ENCODE results near the gene EGR4. TPM values are rescaled to one million over a fixed set of nuclear protein-coding genes. Genes with fewer than 3 reads are reported as not detected.
A peak's percentile ranks its signal among the peaks of the same experiment; 100 is the strongest.

Gene EGR4
- total and polyA plus RNA-seq, 4 donors: 0.02 TPM; not detected in 3

DNA sequence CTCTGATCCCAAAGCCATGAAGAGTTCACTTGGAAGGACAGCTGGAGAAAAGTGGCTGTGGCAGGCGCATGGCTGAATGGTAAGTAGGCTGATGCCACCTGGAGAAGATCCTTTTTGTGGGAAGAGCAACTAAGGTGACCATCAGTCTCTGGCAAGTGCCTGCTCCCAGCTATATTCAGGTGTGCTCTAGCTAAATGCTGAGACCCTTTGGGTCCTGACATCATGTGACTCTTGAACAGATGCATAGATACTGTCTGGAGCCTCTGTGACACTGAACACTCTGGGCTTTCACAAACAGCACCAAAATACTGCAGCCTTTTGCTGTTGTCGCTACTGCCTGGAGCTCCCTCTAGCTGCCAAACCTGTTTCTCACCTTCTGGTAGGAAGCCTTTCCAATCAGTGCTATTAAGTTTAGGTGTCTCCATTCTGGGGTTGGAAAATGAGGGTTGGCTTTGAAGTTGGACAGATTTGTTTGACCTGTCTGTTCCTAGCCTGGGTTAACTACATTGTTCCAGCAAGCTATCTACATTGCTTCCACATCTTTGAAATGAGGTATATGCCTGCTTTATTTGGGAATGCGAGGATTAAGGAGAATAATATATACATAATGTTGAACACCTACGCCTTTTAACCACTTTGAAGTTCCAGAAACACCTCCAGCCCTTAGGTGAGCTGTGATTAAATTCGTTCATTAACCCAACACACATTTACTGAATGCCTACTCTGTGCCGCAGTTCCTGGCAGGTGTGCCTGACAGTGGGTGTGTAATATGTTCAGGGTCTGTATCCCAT lies 3.1 kb downstream of the EGR4 start:
- Histone ChIP-seq H3K27me3 (ENCODE audit: control insufficient read depth in 4 of 4, insufficient read depth in 4 of 4, low read length in 3 of 4) (peaks cover 0 to 29% (median 15%) of the 10 kb centered on the region in 4 donors), H3K4me3 (ENCODE audit: low read depth in 1 of 3, low read length in 3 of 3) (no peak overlapping the region), H3K36me3 (ENCODE audit: control insufficient read depth in 4 of 4, insufficient read depth in 3 of 4, low read depth in 1 of 4, low read length in 3 of 4) (no peaks in the 10 kb centered on the region), H3K4me1 (ENCODE audit: control insufficient read depth in 4 of 4, insufficient read depth in 4 of 4, low read length in 3 of 4) (peaks cover 6 to 17% (median 13%) of the 10 kb centered on the region in 4 donors), H3K9ac (ENCODE audit: low read depth in 1 of 2, low read length in 2 of 2) (no peak overlapping the region), H3K27ac (ENCODE audit: low read depth in 1 of 2, low read length in 2 of 2) (no peak overlapping the region), H3K9me3 (ENCODE audit: control insufficient read depth in 4 of 4, low read length in 3 of 4) (peaks cover 0 to 3% (median 0%) of the 10 kb centered on the region in 4 donors)
- 58% methylated on average over 6 of the region's 6 CpGs for WGBS
- DNase-seq (ENCODE audit: low spot score): no peak
- no peak for TF ChIP-seq TAF1 (conservative IDR thresholded peaks at IDR 0.05)
- TF ChIP-seq HNF4G (IDR thresholded peaks at IDR 0.05): no peak
- TF ChIP-seq GABPA (IDR thresholded peaks at IDR 0.05 in 1 of 2, conservative IDR thresholded peaks at IDR 0.05 in 1 of 2): no peak
- TF ChIP-seq NR2F2 (IDR thresholded peaks at IDR 0.05): no peak
- TF ChIP-seq, protein P1, sequence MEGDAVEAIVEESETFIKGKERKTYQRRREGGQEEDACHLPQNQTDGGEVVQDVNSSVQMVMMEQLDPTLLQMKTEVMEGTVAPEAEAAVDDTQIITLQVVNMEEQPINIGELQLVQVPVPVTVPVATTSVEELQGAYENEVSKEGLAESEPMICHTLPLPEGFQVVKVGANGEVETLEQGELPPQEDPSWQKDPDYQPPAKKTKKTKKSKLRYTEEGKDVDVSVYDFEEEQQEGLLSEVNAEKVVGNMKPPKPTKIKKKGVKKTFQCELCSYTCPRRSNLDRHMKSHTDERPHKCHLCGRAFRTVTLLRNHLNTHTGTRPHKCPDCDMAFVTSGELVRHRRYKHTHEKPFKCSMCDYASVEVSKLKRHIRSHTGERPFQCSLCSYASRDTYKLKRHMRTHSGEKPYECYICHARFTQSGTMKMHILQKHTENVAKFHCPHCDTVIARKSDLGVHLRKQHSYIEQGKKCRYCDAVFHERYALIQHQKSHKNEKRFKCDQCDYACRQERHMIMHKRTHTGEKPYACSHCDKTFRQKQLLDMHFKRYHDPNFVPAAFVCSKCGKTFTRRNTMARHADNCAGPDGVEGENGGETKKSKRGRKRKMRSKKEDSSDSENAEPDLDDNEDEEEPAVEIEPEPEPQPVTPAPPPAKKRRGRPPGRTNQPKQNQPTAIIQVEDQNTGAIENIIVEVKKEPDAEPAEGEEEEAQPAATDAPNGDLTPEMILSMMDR (IDR thresholded peaks at IDR 0.05; ENCODE audit: low read depth, low read length, missing input control): peak; percentile 40
- TF ChIP-seq, protein P2, sequence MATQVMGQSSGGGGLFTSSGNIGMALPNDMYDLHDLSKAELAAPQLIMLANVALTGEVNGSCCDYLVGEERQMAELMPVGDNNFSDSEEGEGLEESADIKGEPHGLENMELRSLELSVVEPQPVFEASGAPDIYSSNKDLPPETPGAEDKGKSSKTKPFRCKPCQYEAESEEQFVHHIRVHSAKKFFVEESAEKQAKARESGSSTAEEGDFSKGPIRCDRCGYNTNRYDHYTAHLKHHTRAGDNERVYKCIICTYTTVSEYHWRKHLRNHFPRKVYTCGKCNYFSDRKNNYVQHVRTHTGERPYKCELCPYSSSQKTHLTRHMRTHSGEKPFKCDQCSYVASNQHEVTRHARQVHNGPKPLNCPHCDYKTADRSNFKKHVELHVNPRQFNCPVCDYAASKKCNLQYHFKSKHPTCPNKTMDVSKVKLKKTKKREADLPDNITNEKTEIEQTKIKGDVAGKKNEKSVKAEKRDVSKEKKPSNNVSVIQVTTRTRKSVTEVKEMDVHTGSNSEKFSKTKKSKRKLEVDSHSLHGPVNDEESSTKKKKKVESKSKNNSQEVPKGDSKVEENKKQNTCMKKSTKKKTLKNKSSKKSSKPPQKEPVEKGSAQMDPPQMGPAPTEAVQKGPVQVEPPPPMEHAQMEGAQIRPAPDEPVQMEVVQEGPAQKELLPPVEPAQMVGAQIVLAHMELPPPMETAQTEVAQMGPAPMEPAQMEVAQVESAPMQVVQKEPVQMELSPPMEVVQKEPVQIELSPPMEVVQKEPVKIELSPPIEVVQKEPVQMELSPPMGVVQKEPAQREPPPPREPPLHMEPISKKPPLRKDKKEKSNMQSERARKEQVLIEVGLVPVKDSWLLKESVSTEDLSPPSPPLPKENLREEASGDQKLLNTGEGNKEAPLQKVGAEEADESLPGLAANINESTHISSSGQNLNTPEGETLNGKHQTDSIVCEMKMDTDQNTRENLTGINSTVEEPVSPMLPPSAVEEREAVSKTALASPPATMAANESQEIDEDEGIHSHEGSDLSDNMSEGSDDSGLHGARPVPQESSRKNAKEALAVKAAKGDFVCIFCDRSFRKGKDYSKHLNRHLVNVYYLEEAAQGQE (IDR thresholded peaks at IDR 0.05): peak; percentile 81
- TF ChIP-seq YY1 (IDR thresholded peaks at IDR 0.05): no peak
- TF ChIP-seq SP1 (IDR thresholded peaks at IDR 0.05): no peak
- TF ChIP-seq RAD21 (IDR thresholded peaks at IDR 0.05): peak; percentile 24 to 54

DNA sequence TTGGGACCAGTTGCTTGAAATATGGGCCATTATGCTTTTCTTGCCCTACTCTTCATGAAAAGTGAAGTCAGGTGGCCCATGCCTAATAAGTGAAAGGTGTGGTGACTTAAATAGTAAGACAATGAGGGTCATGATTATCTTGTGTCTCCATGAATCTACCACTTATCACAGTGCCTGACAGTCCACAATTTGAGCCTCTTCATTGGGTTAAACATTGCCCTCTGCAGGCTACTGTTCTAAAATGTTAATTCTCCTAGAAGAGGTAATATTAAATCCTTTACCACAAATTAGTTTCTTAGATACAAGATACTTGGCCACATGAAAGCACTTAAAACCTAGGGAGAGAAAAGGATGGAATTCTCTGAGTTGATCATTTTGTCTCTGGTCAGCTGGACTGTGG lies 4.0 kb downstream of the EGR4 start:
- no peak for DNase-seq (ENCODE audit: low spot score)
- Histone ChIP-seq H3K27ac (ENCODE audit: low read depth in 1 of 2, low read length in 2 of 2) (no peak overlapping the region), H3K36me3 (ENCODE audit: control insufficient read depth in 4 of 4, insufficient read depth in 3 of 4, low read depth in 1 of 4, low read length in 3 of 4) (no peaks in the 10 kb centered on the region), H3K9ac (ENCODE audit: low read depth in 1 of 2, low read length in 2 of 2) (no peak overlapping the region), H3K27me3 (ENCODE audit: control insufficient read depth in 4 of 4, insufficient read depth in 4 of 4, low read length in 3 of 4) (peaks cover 0 to 21% (median 12%) of the 10 kb centered on the region in 4 donors), H3K4me1 (ENCODE audit: control insufficient read depth in 4 of 4, insufficient read depth in 4 of 4, low read length in 3 of 4) (peaks cover 6 to 24% (median 17%) of the 10 kb centered on the region in 4 donors), H3K9me3 (ENCODE audit: control insufficient read depth in 4 of 4, low read length in 3 of 4) (peaks cover 0 to under 1% (median 0%) of the 10 kb centered on the region in 4 donors), H3K4me3 (ENCODE audit: low read depth in 1 of 3, low read length in 3 of 3) (no peak overlapping the region)
- TF ChIP-seq, protein P1 (IDR thresholded peaks at IDR 0.05; ENCODE audit: low read depth, low read length, missing input control): no peak
- TF ChIP-seq YY1 (IDR thresholded peaks at IDR 0.05): no peak
- TF ChIP-seq HNF4A (conservative IDR thresholded peaks at IDR 0.05): no peak

Data from liver (tissue), 9 donors.